Thoracic aorta (tissue), 2 donors: ENCODE data around the gene LGALS12. TPM values are rescaled to one million over a fixed set of nuclear protein-coding genes. Genes with fewer than 3 reads are reported as not detected.
A peak's percentile ranks its signal among the peaks of the same experiment; 100 is the strongest.

ENCODE experiments used
- ATAC-seq: fragments of 150-250 bp; one replicate; pipeline ENCODE4 v1.8.0; 2017; ENCODE audit warnings: low read depth; ENCODE audit not compliant: insufficient number of reproducible peaks, low FRiP score
- DNase-seq: peaks from one replicate; pipeline ENCODE4 v3.0.0-alpha.2; 2020; ENCODE audit warnings: low spot score
- H3K27ac ChIP-seq, 2 donors: fragments of 200-600 bp; sonication (generic); 1 replicate in 1 of 2; 2 replicates in 1 of 2; pipeline ENCODE4 v1.5.1; 2016; ENCODE audit warnings: mild to moderate bottlenecking in 2 of 2, moderate library complexity in 2 of 2
- H3K27me3 ChIP-seq: fragments of 200-600 bp; sonication (generic); replicated peaks from 2 replicates; pipeline ENCODE4 v1.6.0; 2016; ENCODE audit warnings: mild to moderate bottlenecking; ENCODE audit not compliant: insufficient read depth
- H3K36me3 ChIP-seq: fragments of 200-600 bp; sonication (generic); one replicate; pipeline ENCODE4 v1.5.1; 2016
- H3K4me1 ChIP-seq, 2 donors: fragments of 200-600 bp; sonication (generic); 1 replicate in 1 of 2; 2 replicates in 1 of 2; pipeline versions ENCODE4 v1.5.1 to v1.6.0; 2016; ENCODE audit warnings: low read depth in 2 of 2, mild to moderate bottlenecking in 1 of 2; ENCODE audit not compliant: control insufficient read depth in 1 of 2
- H3K4me3 ChIP-seq: fragments of 200-600 bp; sonication (generic); 2 replicates; pipeline ENCODE4 v1.5.1; 2016; ENCODE audit warnings: mild to moderate bottlenecking
- H3K9me3 ChIP-seq: fragments of 200-600 bp; sonication (generic); 2 replicates; pipeline ENCODE4 v1.5.1; 2016
- total RNA-seq, 2 donors: library from RNA; depleted of rRNA; stranded (reverse); fragments of >200 nt; gene quantifications; one replicate each; pipeline versions ENCODE4 v1.1.0 to v1.2.3, GENCODE V29; 2016
- TF ChIP-seq, protein P1 (sequence below): fragments of 200-600 bp; sonication (generic); IDR thresholded peaks from one replicate; pipeline ENCODE4 v1.5.1; 2019; ENCODE audit warnings: antibody characterized with exemption

Gene LGALS12
- total RNA-seq, 2 donors from 2014 or later: 0.54 TPM; not detected in 1

DNA sequence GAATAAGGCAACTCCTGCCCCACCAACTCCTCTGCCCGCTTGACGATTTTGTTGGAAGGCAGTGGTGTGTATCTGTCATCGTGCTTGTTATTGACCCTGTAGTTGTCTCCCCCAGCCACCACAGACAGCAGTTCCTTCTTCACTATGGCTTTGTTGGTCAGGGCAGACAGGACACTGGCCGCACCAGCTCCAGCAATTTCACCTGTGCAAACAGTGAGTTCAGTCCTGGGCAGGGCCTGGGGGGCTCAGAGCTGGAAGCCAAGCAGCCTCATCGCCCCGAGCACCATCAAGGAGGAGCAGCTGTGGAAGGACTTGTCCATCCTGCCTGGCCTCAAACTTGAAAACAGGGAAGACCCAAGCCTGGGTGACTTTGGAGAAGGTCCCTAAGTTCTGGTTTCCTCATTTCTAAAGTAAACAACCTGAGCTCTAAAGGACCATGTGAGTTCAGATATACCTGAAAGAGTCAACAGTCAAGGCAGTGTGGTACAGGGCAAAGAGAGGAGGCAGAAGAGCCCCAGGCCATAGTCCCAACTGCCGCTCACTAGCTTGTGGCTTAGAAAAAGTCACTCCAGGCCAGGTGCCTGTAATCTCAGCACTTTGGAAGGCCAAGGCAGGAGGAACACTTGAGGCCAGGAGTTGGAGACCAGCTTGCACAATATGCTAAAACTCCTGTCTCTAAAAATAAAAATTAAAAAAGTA, 52.7 kb downstream of the LGALS12 start:
- no peaks in the 10 kb centered on the region for H3K36me3 ChIP-seq
- no peaks in the 10 kb centered on the region for H3K9me3 ChIP-seq
- H3K27ac ChIP-seq: no peak overlapping the region
- H3K27me3 ChIP-seq: no peaks in the 10 kb centered on the region
- TF ChIP-seq, protein P1, sequence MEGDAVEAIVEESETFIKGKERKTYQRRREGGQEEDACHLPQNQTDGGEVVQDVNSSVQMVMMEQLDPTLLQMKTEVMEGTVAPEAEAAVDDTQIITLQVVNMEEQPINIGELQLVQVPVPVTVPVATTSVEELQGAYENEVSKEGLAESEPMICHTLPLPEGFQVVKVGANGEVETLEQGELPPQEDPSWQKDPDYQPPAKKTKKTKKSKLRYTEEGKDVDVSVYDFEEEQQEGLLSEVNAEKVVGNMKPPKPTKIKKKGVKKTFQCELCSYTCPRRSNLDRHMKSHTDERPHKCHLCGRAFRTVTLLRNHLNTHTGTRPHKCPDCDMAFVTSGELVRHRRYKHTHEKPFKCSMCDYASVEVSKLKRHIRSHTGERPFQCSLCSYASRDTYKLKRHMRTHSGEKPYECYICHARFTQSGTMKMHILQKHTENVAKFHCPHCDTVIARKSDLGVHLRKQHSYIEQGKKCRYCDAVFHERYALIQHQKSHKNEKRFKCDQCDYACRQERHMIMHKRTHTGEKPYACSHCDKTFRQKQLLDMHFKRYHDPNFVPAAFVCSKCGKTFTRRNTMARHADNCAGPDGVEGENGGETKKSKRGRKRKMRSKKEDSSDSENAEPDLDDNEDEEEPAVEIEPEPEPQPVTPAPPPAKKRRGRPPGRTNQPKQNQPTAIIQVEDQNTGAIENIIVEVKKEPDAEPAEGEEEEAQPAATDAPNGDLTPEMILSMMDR: no peak
- no peak for ATAC-seq
- peaks cover 13 to 15% of the 10 kb centered on the region in 2 donors for H3K4me1 ChIP-seq
- DNase-seq: no peak
- H3K4me3 ChIP-seq: no peak overlapping the region

DNA sequence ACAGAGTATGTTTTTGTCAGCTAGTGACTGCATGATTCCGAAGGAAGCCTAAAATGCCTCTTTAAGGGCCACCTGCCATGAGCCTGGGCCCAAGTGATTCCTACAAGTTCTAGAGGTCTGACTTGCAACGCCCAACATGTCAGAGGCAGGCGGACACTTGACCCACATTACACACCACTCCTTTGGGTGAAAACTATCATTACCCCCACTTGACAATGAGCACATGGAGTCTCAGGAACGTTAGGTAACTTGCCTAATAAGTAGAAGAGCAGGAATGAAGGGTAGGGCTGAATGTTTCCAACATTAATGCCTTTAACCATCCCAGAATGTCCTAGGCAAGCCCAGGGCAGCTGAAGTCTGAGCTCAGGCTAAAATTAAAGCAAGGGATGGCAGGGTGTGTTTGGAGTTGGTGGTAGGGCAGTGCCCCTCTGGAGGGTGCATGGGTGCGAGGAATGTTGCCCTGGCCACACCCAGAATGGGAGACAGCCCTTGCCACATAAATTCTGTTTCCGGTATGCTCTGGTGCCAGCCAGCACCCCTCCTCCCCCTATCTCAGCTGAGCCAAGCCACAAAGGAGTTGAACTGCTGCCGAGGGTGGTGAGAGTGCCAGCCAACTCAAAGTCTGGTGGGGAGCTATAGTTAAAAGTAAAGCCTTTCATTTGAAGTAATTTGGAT, 54.8 kb downstream of the LGALS12 start:
- H3K27ac ChIP-seq: peak overlapping the region in 1 of 2 donors; percentile 21
- TF ChIP-seq, protein P1: no peak
- H3K36me3 ChIP-seq: no peaks in the 10 kb centered on the region
- no peaks in the 10 kb centered on the region for H3K27me3 ChIP-seq
- no peaks in the 10 kb centered on the region for H3K9me3 ChIP-seq
- no peak for DNase-seq
- H3K4me1 ChIP-seq: peaks cover 13 to 15% of the 10 kb centered on the region in 2 donors
- H3K4me3 ChIP-seq: no peak overlapping the region
- no peak for ATAC-seq

DNA sequence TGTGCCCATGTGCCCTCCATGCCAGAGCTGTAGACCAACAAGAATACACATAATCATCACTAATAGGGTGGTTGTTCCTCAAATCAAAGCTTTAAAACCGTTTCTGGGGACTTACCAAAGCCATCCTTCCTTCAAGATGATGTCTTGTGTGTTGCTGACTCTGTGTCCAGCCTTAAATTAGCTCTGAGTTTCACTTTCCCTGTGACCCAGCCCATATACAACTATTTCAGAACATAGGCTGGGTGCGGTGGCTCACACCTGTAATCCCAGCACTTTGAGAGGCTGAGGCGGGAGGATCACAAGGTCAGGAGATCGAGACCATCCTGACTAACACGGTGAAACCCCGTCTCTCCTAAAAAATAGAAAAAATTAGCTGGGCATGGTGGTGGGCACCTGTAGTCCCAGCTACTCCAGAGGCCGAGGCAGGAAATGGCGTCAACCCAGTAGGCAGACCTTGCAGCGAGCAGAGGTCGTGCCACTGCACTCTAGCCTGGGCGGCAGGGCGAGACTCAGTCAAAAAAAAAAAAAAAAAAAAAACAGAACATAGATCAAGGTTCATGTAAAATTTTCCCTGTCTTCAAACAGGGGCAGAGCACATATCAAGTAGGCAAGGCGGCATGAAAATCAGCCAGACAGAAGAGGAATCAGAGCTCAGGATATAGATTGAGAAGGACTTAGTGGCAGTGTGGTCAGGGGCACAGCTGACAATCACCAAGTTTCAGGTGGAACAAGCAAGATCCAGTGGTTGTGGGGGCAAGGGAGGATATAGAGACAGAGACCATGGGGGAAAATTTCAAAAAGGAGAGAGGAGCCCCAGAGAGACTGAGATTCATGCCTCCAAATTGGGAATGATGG, 57.5 kb downstream of the LGALS12 start, which contains the start of gene PLAAT2:
Gene PLAAT2, minus strand, starts transcription at position 179 of the 855 bp plus-strand sequence. Its CDS starts 55 bp downstream, at position 124.
- no peak for DNase-seq
- Histone ChIP-seq H3K36me3 (no peaks in the 10 kb centered on the region), H3K27ac (no peak within 1 kb of the TSS), H3K4me1 (peaks cover 26 to 28% of the 10 kb centered on the region in 2 donors), H3K9me3 (no peaks in the 10 kb centered on the region), H3K4me3 (no peak within 1 kb of the TSS), H3K27me3 (no peaks in the 10 kb centered on the region)
- no peak for ATAC-seq
- TF ChIP-seq, protein P1: no peak

DNA sequence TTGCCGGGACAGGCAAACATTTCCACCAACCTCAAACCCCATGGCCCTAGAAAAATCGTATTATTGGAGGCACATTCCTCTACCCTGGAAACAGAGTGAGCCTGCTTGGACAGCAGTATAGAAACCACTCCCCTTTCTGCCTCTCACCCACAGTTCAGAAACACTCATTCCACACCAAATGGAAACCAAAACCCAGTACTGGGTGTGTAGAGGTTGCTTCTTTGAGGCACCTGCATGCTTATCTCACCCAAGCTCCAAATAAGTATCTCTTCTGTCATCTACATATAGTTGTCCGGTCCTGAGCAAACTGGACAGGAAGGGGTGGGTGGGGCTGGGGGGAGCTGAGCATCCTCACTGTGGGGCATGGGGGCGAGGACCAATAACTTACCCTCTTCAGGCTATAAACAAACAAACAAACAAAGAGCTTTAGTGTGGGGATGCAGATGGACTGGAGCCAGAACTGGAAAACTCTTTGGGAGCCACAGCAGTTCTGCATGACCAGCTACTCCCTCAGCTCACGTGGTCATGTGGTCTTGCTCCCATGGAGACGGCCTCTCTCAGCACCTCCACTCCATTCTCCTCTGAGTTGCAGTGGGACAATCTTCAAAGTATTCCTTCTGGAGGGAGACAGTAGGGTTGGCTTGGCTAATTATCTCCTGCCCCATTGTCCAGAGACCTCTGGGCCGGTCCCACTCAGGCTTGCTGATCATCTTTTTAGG, 58.3 kb downstream of the LGALS12 start:
- DNase-seq (no peak), ATAC-seq (no peak)
- TF ChIP-seq, protein P1: no peak
- no peak overlapping the region for H3K27ac ChIP-seq
- no peak overlapping the region for H3K4me3 ChIP-seq
- H3K36me3 ChIP-seq: no peaks in the 10 kb centered on the region
- H3K4me1 ChIP-seq: peaks cover 26 to 28% of the 10 kb centered on the region in 2 donors
- no peaks in the 10 kb centered on the region for H3K27me3 ChIP-seq
- H3K9me3 ChIP-seq: no peaks in the 10 kb centered on the region
